ENCODE measurements around the gene TUBB8. TPM values are rescaled to one million over a fixed set of nuclear protein-coding genes. Genes with fewer than 3 reads are reported as not detected.

TUBB8 gene
- total and polyA plus RNA-seq, 12 donors: 0.04 TPM; not detected in 11

GRCh38 chr10:89248-89647 is 40.2 kb upstream of the TUBB8 start:
- Histone ChIP-seq H3K27me3 (peaks cover 0 to 10% (median 0%) of the 10 kb centered on the region in 7 donors), H3K4me3 (no peak overlapping the region), H3K9me3 (peaks cover 0 to 1% (median 0%) of the 10 kb centered on the region in 11 donors), H3K27ac (no peak overlapping the region), H3K4me1 (peaks cover 0 to 4% (median 0%) of the 10 kb centered on the region in 9 donors), H3K36me3 (no peaks in the 10 kb centered on the region)
- no peak for DNase-seq
- intact Hi-C loops (cut with DNase I): no loop called here
- no peak for ATAC-seq
- no peak for TF ChIP-seq CTCF (IDR thresholded peaks at IDR 0.05)
- WGBS, 2 donors: 76 to 81% methylated on average over 2 of the region's 2 CpGs

GRCh38 chr10:88253-88652 is 39.2 kb upstream of the TUBB8 start:
- Histone ChIP-seq H3K4me1 (peaks cover 0 to 4% (median 0%) of the 10 kb centered on the region in 9 donors), H3K27me3 (peaks cover 0 to 10% (median 0%) of the 10 kb centered on the region in 7 donors), H3K4me3 (no peak overlapping the region), H3K9me3 (no peaks in the 10 kb centered on the region), H3K36me3 (no peaks in the 10 kb centered on the region), H3K27ac (no peak overlapping the region)
- ATAC-seq (no peak), DNase-seq (no peak)
- WGBS, 2 donors: 59 to 62% methylated on average over 4 of the region's 4 CpGs
- intact Hi-C loops (cut with DNase I): no loop called here
- no peak for TF ChIP-seq CTCF (IDR thresholded peaks at IDR 0.05)

GRCh38 chr10:87177-88080 is 38.3 kb upstream of the TUBB8 start:
- TF ChIP-seq CTCF (IDR thresholded peaks at IDR 0.05): no peak
- H3K36me3 ChIP-seq: no peaks in the 10 kb centered on the region
- no peak overlapping the region for H3K27ac ChIP-seq
- peaks cover 0 to 4% (median 0%) of the 10 kb centered on the region in 9 donors for H3K4me1 ChIP-seq
- H3K9me3 ChIP-seq: no peaks in the 10 kb centered on the region
- H3K27me3 ChIP-seq: peaks cover 0 to 10% (median 0%) of the 10 kb centered on the region in 7 donors
- ATAC-seq (peak in 3 of 8 donors; percentile 20 to 37 (median 24)), DNase-seq (no peak)
- H3K4me3 ChIP-seq: no peak overlapping the region
- intact Hi-C loops (cut with DNase I): no loop called here
- WGBS, 2 donors: 66 to 69% methylated on average over 19 of the region's 19 CpGs

GRCh38 chr10:86031-86430 is 36.9 kb upstream of the TUBB8 start:
- no peak for TF ChIP-seq CTCF (IDR thresholded peaks at IDR 0.05)
- no peaks in the 10 kb centered on the region for H3K9me3 ChIP-seq
- intact Hi-C loops (cut with DNase I): no loop called here
- H3K27ac ChIP-seq: no peak overlapping the region
- peaks cover 0 to 9% (median 0%) of the 10 kb centered on the region in 7 donors for H3K27me3 ChIP-seq
- no peaks in the 10 kb centered on the region for H3K36me3 ChIP-seq
- no peak overlapping the region for H3K4me3 ChIP-seq
- H3K4me1 ChIP-seq: peaks cover 0 to 4% (median 0%) of the 10 kb centered on the region in 9 donors
- 82 to 90% methylated on average over 10 of the region's 10 CpGs for WGBS, 2 donors
- DNase-seq (no peak), ATAC-seq (no peak)
